ENCODE data around the gene UBA6.

DNA sequence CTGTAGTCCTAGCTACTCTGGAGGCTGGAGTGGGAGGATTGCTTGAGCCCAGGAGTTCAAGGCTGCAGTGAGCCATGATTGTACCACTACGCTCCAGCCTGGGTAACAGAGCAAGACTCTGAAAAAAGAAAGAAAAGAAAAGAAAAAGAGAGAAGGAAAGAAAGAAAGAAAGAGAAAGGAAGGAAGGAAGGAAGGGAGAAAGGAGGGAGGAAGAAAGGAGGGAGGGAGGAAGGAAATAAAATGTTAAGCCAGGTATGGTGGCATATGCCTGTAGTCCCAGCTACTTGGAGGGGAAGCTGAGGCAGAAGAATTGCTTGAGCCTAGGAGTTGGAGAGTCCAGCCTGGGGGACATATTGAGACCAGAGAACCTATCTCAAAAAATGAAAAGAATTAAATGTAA is 130.4 kb downstream of the UBA6 start:
- TF ChIP-seq CTCF (IDR thresholded peaks at IDR 0.05): no peak
- TF ChIP-seq POLR2AphosphoS5 (IDR thresholded peaks at IDR 0.05): no peak
